Measurements from ENCODE around the gene MID1.

MID1 gene

GRCh38 chrX:10554612-10555270 is 65.6 kb downstream of the MID1 start:
- H3K9me3 ChIP-seq (ENCODE audit: control insufficient read depth, insufficient read depth, low read length): no peaks in the 10 kb centered on the region; the same call in 1 of the 2 replicates
- no peak overlapping the region for H3K9ac ChIP-seq (ENCODE audit: low read depth, low read length)
- H3K4me1 ChIP-seq (ENCODE audit: insufficient read depth, low read length): peaks cover 29% of the 10 kb centered on the region
- H3K36me3 ChIP-seq (ENCODE audit: insufficient read depth, low read length): no peaks in the 10 kb centered on the region

GRCh38 chrX:10549280-10549679 is 71.1 kb downstream of the MID1 start:
- Histone ChIP-seq H3K36me3 (ENCODE audit: insufficient read depth, low read length) (no peaks in the 10 kb centered on the region), H3K9ac (ENCODE audit: low read depth, low read length) (no peak overlapping the region), H3K9me3 (ENCODE audit: control insufficient read depth, insufficient read depth, low read length) (no peaks in the 10 kb centered on the region), H3K4me1 (ENCODE audit: insufficient read depth, low read length) (peaks cover 47% of the 10 kb centered on the region)

- H3K9me3 ChIP-seq (ENCODE audit: control insufficient read depth, insufficient read depth, low read length): no peaks in the 10 kb centered on the region
- no peaks in the 10 kb centered on the region for H3K36me3 ChIP-seq (ENCODE audit: insufficient read depth, low read length)
- H3K9ac ChIP-seq (ENCODE audit: low read depth, low read length): no peak overlapping the region
- H3K4me1 ChIP-seq (ENCODE audit: insufficient read depth, low read length): peaks cover 52% of the 10 kb centered on the region
Observed at GRCh38 chrX:10548688-10549087, 71.7 kb downstream of the MID1 start.

GRCh38 chrX:10545882-10546281 is 74.5 kb downstream of the MID1 start:
- Histone ChIP-seq H3K4me1 (ENCODE audit: insufficient read depth, low read length) (peaks cover 62% of the 10 kb centered on the region), H3K9ac (ENCODE audit: low read depth, low read length) (no peak overlapping the region), H3K36me3 (ENCODE audit: insufficient read depth, low read length) (no peaks in the 10 kb centered on the region), H3K9me3 (ENCODE audit: control insufficient read depth, insufficient read depth, low read length) (no peaks in the 10 kb centered on the region)

GRCh38 chrX:10542586-10542985 is 77.8 kb downstream of the MID1 start:
- no peak overlapping the region for H3K9ac ChIP-seq (ENCODE audit: low read depth, low read length)
- no peaks in the 10 kb centered on the region for H3K9me3 ChIP-seq (ENCODE audit: control insufficient read depth, insufficient read depth, low read length)
- H3K36me3 ChIP-seq (ENCODE audit: insufficient read depth, low read length): no peaks in the 10 kb centered on the region
- H3K4me1 ChIP-seq (ENCODE audit: insufficient read depth, low read length): peaks cover 48% of the 10 kb centered on the region

GRCh38 chrX:10538831-10539230 is 81.6 kb downstream of the MID1 start:
- Histone ChIP-seq H3K9me3 (ENCODE audit: control insufficient read depth, insufficient read depth, low read length) (no peaks in the 10 kb centered on the region), H3K36me3 (ENCODE audit: insufficient read depth, low read length) (no peaks in the 10 kb centered on the region), H3K9ac (ENCODE audit: low read depth, low read length) (no peak overlapping the region), H3K4me1 (ENCODE audit: insufficient read depth, low read length) (peaks cover 36% of the 10 kb centered on the region)

GRCh38 chrX:10537308-10537707 is 83.1 kb downstream of the MID1 start:
- H3K9me3 ChIP-seq (ENCODE audit: control insufficient read depth, insufficient read depth, low read length): no peaks in the 10 kb centered on the region
- no peaks in the 10 kb centered on the region for H3K36me3 ChIP-seq (ENCODE audit: insufficient read depth, low read length)
- H3K9ac ChIP-seq (ENCODE audit: low read depth, low read length): no peak overlapping the region
- peaks cover 33% of the 10 kb centered on the region for H3K4me1 ChIP-seq (ENCODE audit: insufficient read depth, low read length)

GRCh38 chrX:10536744-10537143 is 83.6 kb downstream of the MID1 start:
- H3K9me3 ChIP-seq (ENCODE audit: control insufficient read depth, insufficient read depth, low read length): no peaks in the 10 kb centered on the region
- peaks cover 33% of the 10 kb centered on the region for H3K4me1 ChIP-seq (ENCODE audit: insufficient read depth, low read length)
- no peak overlapping the region for H3K9ac ChIP-seq (ENCODE audit: low read depth, low read length)
- H3K36me3 ChIP-seq (ENCODE audit: insufficient read depth, low read length): no peaks in the 10 kb centered on the region

- H3K9ac ChIP-seq (ENCODE audit: low read depth, low read length): no peak overlapping the region
- no peaks in the 10 kb centered on the region for H3K36me3 ChIP-seq (ENCODE audit: insufficient read depth, low read length)
- H3K4me1 ChIP-seq (ENCODE audit: insufficient read depth, low read length): peaks cover 19% of the 10 kb centered on the region
- no peaks in the 10 kb centered on the region for H3K9me3 ChIP-seq (ENCODE audit: control insufficient read depth, insufficient read depth, low read length)
Observed at GRCh38 chrX:10534611-10535010, 85.8 kb downstream of the MID1 start.

- Histone ChIP-seq H3K36me3 (ENCODE audit: insufficient read depth, low read length) (no peaks in the 10 kb centered on the region), H3K9ac (ENCODE audit: low read depth, low read length) (no peak overlapping the region), H3K9me3 (ENCODE audit: control insufficient read depth, insufficient read depth, low read length) (no peaks in the 10 kb centered on the region), H3K4me1 (ENCODE audit: insufficient read depth, low read length) (peaks cover 19% of the 10 kb centered on the region)
Observed at GRCh38 chrX:10533696-10534365, 86.6 kb downstream of the MID1 start.

- Histone ChIP-seq H3K36me3 (ENCODE audit: insufficient read depth, low read length) (no peaks in the 10 kb centered on the region), H3K9me3 (ENCODE audit: control insufficient read depth, insufficient read depth, low read length) (no peaks in the 10 kb centered on the region), H3K4me1 (ENCODE audit: insufficient read depth, low read length) (peaks cover 19% of the 10 kb centered on the region), H3K9ac (ENCODE audit: low read depth, low read length) (no peak overlapping the region)
Observed at GRCh38 chrX:10531927-10532326, 88.5 kb downstream of the MID1 start.

- Histone ChIP-seq H3K9me3 (ENCODE audit: control insufficient read depth, insufficient read depth, low read length) (no peaks in the 10 kb centered on the region), H3K4me1 (ENCODE audit: insufficient read depth, low read length) (peaks cover 6% of the 10 kb centered on the region; the same call in 1 of the 2 replicates), H3K9ac (ENCODE audit: low read depth, low read length) (no peak overlapping the region), H3K36me3 (ENCODE audit: insufficient read depth, low read length) (no peaks in the 10 kb centered on the region)
Observed at GRCh38 chrX:10529344-10529743, 91.0 kb downstream of the MID1 start.

- Histone ChIP-seq H3K4me1 (ENCODE audit: insufficient read depth, low read length) (0 out of 2 replicates have a peak, but pooled peaks cover under 1% of the 10 kb centered on the region), H3K9me3 (ENCODE audit: control insufficient read depth, insufficient read depth, low read length) (no peaks in the 10 kb centered on the region), H3K36me3 (ENCODE audit: insufficient read depth, low read length) (no peaks in the 10 kb centered on the region), H3K9ac (ENCODE audit: low read depth, low read length) (no peak overlapping the region)
Observed at GRCh38 chrX:10526451-10526850, 93.9 kb downstream of the MID1 start.

- Histone ChIP-seq H3K4me1 (ENCODE audit: insufficient read depth, low read length) (peaks cover 7% of the 10 kb centered on the region; the same call in 1 of the 2 replicates), H3K9ac (ENCODE audit: low read depth, low read length) (no peak overlapping the region), H3K36me3 (ENCODE audit: insufficient read depth, low read length) (no peaks in the 10 kb centered on the region), H3K9me3 (ENCODE audit: control insufficient read depth, insufficient read depth, low read length) (no peaks in the 10 kb centered on the region)
Observed at GRCh38 chrX:10525381-10526120, 94.8 kb downstream of the MID1 start.

GRCh38 chrX:10524578-10524977 is 95.8 kb downstream of the MID1 start:
- H3K9ac ChIP-seq (ENCODE audit: low read depth, low read length): no peak overlapping the region
- H3K36me3 ChIP-seq (ENCODE audit: insufficient read depth, low read length): no peaks in the 10 kb centered on the region
- no peaks in the 10 kb centered on the region for H3K9me3 ChIP-seq (ENCODE audit: control insufficient read depth, insufficient read depth, low read length)
- H3K4me1 ChIP-seq (ENCODE audit: insufficient read depth, low read length): peaks cover 10% of the 10 kb centered on the region; the same call in 1 of the 2 replicates

All from ES-I3 (cell line).